Activated gamma-delta T cell treated with anti-CD3 and anti-CD28 coated beads, Interleukin-2, amount 50 U/mL, for 16 hours (primary cell): ENCODE measurements around the gene NFAT5.
"Not testable (repeated sequence)": the region's sequence is repeated elsewhere in the genome, so short reads cannot be mapped to it uniquely, and the experiment has no call there.

ENCODE experiments used
- DNase-seq: peaks from one replicate; pipeline ENCODE4 v3.0.0-alpha.2; 2020; ENCODE audit warnings: low read depth

Gene NFAT5

GRCh38 chr16:69637206-69637865, 71.6 kb downstream of the NFAT5 start:
- DNase-seq, result not testable (repeated sequence)

- not testable (repeated sequence) for DNase-seq
Measured at GRCh38 chr16:69643997-69644396, 78.2 kb downstream of the NFAT5 start.

GRCh38 chr16:69644790-69645189, 79.0 kb downstream of the NFAT5 start:
- DNase-seq, result no peak

GRCh38 chr16:69647020-69647419, 81.3 kb downstream of the NFAT5 start:
- DNase-seq, result no peak

- DNase-seq, result no peak
Measured at GRCh38 chr16:69651217-69651616, 85.5 kb downstream of the NFAT5 start.

GRCh38 chr16:69654280-69654931, 88.6 kb downstream of the NFAT5 start:
- no peak for DNase-seq

- no peak for DNase-seq
Measured at GRCh38 chr16:69660166-69660565, 94.4 kb downstream of the NFAT5 start.

GRCh38 chr16:69662901-69663300, 97.1 kb downstream of the NFAT5 start:
- DNase-seq, result no peak

- no peak for DNase-seq
Measured at GRCh38 chr16:69663846-69664245, 98.1 kb downstream of the NFAT5 start.

- DNase-seq, result no peak
Measured at GRCh38 chr16:69669577-69669976, 103.8 kb downstream of the NFAT5 start.

GRCh38 chr16:69672315-69672997, 106.7 kb downstream of the NFAT5 start:
- DNase-seq, result no peak

- no peak for DNase-seq
Measured at GRCh38 chr16:69672998-69673713, 107.4 kb downstream of the NFAT5 start.

GRCh38 chr16:69680358-69680757, 114.6 kb downstream of the NFAT5 start:
- no peak for DNase-seq

- no peak for DNase-seq
Measured at GRCh38 chr16:69688589-69688988, 122.8 kb downstream of the NFAT5 start.

GRCh38 chr16:69691980-69692911, 126.5 kb downstream of the NFAT5 start:
- DNase-seq, result no peak

GRCh38 chr16:69693916-69694315, 128.2 kb downstream of the NFAT5 start:
- DNase-seq, result no peak

- no peak for DNase-seq
Measured at GRCh38 chr16:69698404-69698803, 132.6 kb downstream of the NFAT5 start.

- DNase-seq, result no peak
Measured at GRCh38 chr16:69699915-69700314, 134.1 kb downstream of the NFAT5 start.

GRCh38 chr16:69701452-69701851, 135.7 kb downstream of the NFAT5 start:
- no peak for DNase-seq

- no peak for DNase-seq
Measured at GRCh38 chr16:69701866-69702265, 136.1 kb downstream of the NFAT5 start.

- DNase-seq, result no peak
Measured at GRCh38 chr16:69703638-69704037, 137.9 kb downstream of the NFAT5 start.
